HG03521 (cell line): ENCODE data around the gene ZNF740.
A peak's percentile ranks its signal among the peaks of the same experiment; 100 is the strongest.
"Not testable (repeated sequence)": the region's sequence is repeated elsewhere in the genome, so short reads cannot be mapped to it uniquely, and the experiment has no call there.

Experiments
- ATAC-seq: cut with Tn5 transposase; IDR thresholded peaks from one replicate; pipeline ENCODE4 v1.9.1; 2021; ENCODE audit warnings: mild to moderate bottlenecking, moderate library complexity; ENCODE audit not compliant: unreplicated experiment

ZNF740 gene, protein sequence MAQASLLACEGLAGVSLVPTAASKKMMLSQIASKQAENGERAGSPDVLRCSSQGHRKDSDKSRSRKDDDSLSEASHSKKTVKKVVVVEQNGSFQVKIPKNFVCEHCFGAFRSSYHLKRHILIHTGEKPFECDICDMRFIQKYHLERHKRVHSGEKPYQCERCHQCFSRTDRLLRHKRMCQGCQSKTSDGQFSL

DNA sequence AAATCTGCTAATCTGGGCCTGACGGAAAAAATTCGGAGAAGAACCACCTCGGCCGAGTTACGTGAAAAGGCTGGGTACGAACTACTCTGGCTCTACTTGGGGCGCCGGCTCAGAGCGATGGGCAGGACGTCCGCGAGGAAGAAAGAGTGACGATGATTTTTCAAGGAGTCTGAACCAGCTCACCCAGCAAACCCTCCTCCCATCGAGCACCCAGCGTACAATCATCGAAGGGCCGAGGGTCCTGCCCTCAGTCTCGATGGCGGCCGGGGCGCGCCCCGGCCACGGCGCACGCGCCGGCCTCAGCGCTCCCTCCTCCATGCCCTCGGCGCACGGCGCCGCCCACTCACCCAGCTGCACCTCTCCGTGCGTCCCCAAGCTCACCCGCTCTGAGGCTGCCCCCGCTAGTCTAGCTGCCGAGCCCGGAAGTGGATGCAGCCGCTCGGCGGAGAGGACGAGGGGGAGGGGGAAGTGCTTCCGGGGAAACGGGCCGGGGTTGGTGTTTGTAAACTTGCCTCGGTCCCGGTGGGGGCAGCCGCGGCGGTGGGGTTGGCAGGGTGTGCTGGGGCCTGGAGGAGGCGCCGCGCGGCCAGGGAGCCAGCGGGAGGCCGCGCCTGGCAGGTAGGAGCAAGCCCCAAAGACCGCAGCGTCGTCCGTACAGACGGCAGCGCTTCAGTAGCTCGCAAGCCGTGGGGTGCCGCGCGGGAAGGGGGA is at the start of gene ZNF740, which contains the start of gene CSAD:
ZNF740 (plus strand) TSS at position 503 of the 711 bp plus-strand sequence. CDS start 1,262 bp downstream, outside the sequence.
CSAD (minus strand) TSS at position 706 of the 711 bp plus-strand sequence. CDS start 7,455 bp downstream, outside the sequence.
- peak; percentile 93 for ATAC-seq

DNA sequence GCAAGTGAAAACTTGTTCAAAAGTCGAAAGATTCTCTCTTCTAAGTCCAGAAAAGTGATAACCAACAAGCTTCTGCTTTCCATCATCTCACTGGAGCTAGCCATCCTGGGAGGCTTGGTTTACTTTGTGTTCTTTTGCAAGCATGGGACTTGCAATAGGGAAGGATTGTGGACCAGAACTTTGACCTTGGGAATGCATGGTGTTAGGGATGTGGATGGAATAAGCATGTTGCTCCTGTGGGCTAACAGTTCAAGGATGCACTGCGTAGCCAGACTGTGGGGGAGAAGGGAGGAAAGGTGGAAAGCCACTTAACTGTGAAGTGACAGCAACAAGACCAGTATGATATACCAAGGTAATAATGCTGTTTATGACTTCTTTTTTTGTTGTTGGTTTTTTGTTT is 48.7 kb upstream of the ZNF740 start:
- ATAC-seq, result no peak

DNA sequence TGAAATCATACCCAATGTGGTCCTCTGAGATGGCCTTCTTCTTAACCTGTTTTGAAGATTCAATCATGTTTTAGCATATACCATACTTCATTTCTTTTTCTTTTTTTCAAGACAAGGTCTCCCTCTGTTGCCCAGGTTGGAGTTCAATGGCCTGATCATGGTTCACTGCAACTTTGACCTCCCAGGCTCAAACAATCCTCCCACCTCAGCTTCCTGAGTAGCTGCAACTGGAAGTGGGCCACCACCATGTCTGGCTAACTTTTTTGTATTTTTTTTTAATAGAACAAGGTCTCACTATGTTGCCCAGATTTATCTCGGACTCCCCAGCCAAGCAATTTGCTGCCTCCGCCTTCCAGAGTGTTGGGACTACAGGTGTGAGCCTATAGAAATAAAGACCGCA is 46.8 kb upstream of the ZNF740 start:
- no peak for ATAC-seq

DNA sequence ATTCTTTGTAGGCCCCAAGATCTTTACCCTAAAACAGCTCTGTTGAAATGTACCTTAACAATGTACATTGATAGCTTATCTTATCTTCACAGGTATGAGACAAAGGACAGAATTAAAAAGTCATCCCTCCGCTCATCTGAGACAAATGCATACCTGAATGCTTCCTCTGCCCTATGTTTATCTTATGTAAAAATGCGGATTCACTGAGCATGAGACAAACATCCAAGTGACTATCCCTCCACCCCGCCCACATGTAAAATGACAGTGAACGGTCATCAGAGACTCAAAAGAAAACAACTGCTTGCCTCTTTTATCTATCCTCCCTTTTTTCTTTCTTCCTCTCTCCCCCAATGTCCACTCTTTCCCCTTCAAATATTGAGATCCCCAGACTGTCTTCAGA is 37.2 kb upstream of the ZNF740 start:
- no peak for ATAC-seq

DNA sequence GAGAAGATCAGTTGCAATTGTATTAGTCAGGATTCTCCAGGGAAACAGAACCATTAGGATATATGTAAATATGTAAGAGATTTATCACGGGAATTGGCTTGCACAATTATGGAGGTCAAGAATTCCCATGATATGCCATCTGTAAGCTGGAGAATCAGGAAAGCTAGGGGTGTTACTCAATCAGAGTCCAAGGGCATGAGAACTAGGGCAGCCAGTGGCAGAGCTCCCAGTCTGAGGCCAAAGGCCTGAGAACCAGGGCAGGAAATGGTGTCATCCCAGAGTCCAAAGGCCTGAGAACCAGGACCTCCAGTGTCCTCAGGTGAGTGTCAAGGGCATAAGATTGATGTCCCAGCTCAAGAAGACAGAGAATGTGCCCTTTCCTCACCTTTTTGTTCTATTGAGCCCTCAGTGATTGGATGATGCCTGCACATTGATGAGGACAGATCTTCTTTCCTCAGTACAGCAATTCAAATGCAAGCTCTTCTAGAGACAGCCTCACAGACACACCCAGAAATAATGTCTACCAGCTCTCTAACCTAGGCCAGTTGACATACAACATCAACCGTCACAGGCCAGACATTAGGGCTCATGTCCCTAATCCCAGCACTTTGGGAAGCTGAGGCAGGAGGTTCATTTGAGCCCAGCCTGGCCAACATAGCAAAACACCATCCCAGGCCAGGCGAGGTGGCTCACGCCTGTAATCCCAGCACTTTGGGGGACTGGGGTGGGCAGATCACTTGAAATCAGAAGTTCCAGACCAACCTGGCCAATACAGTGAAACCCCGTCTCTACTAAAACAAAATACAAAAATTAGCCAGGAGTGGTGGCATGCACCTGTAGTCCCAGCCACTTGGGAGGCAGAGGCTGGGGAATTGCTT is 34.9 kb upstream of the ZNF740 start:
- ATAC-seq, result no peak

DNA sequence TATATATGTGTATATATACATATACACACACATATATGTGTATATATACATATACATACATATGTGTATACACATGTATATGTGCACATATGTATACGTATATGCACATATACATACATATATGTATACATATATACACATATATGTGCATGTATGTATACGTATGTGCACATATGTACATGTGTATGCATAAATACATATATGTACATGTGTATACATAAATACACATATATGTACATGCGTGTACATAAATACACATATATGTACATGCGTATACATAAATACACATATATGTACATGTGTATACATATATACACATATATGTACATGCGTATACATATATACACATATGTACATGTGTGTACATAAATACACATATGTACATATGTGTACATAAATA is 33.3 kb upstream of the ZNF740 start:
- no peak for ATAC-seq

DNA sequence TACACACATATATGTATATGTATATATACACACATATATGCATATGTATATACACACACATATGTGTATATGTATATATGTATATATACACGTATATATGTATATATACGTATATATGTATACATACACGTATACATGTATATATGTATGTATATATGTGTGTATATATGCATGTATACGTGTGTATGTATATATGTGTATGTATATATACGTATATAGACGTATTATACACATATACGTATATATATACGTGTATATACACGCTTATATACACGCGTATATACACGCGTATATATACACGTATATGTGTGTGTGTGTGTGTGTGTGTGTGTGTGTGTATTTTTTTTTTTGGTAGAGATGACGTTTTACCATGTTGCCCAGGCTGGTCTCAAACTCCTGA is 32.9 kb upstream of the ZNF740 start:
- ATAC-seq, result no peak

DNA sequence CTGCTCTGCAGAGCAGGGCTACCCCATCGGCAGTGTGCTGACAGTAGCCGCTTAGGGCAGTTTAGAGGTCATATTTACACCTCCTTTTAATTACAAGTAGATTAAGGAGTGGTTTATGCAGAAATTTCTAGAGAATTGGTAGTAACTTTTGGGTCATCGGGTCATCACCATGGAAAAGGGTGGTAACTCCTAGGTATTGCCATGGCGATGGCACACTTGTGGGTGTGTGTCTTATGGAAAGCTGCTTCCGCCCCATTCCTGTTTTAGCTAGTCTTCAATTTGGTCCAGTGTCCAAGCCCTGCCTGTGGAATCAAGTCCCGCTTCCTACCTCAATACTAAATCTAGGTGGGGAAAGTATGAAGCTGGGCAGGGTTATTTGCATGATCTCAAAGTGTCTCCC is 29.5 kb upstream of the ZNF740 start:
- ATAC-seq, result no peak

DNA sequence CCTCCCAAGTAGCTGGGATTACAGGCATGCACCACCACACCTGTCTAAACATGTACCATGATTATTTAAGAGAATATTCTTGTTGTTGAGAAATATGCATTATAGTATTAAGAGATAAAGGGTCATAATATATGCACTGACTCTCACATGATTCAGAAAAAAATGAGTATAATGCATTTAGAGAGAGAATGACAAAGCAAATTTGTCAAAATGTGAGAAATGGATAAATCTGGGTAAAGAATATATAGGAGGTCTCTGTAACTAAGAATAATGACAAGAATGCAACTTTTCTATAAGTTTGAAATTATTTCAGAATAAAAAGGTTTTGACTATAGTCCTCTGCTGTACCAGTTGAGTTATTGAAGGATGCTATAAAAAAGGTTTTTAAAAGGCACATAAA is 28.1 kb upstream of the ZNF740 start:
- ATAC-seq, result no peak

DNA sequence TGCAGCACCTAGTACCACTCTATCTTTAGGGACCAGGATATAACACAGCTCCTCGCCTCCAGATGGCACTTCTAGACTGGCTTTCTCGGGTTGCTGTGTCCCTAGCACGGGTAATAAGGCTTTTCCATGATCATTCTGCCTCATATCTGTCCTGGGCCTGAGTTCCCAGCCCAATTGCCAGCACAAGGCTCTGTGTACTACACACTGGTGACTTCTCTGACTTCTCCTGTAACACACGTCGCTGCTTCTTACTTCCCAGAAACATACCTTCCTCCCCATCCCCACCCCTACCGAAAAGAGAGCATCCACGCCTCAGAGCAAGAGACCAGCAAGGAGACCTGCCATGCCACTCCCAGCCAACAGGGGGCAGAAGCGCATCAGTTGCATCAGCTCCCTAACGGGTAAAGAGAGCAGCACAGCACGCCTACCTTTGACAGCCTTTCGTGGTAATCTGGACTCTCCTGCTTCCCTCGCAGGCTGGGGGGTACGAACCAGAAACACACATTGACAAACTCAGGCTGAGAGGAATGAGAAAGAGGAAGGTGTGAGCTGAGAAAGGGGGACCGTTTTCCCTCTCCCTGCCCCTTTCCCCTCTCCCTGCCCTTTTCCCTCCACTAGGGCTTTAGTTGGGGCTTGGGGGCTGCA is 21.2 kb upstream of the ZNF740 start:
- peak; percentile 78 for ATAC-seq

DNA sequence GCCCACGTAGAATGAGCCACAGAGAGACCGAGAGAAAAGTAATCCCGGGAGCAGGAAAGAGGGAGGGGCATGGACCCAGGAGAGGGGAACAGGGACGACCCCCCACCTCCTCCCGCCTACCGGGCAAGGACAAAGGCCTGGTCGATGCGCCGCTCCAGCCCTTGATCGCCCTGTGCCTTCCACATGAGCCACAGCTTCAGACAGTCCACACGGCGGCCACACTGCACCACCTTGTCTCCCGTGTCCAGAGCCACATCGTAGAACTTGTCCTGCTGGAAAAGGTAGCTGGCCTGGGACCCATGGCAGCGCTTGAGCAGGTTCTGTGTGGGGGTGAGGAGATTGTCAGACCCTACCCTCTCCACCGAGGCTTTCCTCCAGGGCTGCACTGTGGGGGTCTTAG is 20.5 kb upstream of the ZNF740 start:
- ATAC-seq, result no peak

DNA sequence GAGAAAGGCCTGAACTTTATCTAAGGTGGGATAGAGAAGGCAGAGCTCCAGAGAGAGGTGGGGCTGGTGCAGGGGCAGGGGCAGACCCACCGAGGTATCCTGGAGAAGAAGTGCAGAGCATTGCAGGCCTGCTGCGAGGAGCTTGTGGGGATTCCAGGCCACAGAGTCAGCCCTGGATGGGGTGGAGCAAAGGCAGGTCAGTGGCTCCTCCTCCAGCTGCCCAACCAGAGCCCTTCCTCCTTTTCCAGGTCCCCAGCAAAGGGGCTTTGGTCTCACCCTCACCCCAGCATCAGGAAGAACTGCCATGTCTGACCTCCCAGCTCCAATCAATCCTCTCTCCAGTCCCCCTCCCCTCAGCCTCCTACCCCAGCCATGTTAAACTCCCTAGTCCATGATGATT is 19.8 kb upstream of the ZNF740 start:
- ATAC-seq, result no peak

DNA sequence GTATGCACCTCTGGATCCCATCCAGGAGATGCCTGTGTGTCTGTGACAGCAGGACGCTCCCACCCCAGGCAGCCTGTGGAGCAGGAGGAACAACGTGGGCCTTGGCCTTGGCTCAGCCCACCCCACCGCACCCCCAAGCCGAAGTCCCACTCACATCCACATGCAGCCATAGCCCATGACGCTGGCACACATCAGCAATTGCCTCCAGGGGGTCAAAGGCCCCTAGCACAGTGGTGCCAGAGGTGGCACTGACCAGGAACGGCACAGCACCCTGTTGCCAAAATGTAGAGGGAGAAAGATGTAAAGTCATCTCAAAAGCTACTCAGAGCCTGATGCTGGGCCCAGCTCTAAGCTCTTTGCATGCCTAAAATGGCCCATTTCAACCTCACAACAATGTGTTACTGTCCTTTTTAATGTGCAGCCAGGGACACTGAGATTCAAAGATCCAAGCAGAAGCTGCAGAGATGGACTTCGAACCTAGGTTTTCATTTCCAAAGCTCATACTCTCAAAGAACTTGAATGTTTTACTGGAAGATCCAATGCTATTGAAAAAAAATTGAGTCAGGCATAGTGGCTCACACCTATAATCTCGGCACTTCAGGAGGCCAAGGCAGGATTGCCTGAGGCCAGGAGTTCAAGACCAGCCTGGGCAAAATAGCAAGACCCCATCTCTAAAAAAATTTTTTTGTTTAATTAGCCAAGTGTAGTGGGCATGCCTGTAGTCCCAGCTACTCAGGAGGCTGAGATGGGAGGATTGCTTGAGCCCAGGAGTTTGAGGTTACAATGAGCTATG is 19.2 kb upstream of the ZNF740 start:
- no peak for ATAC-seq

DNA sequence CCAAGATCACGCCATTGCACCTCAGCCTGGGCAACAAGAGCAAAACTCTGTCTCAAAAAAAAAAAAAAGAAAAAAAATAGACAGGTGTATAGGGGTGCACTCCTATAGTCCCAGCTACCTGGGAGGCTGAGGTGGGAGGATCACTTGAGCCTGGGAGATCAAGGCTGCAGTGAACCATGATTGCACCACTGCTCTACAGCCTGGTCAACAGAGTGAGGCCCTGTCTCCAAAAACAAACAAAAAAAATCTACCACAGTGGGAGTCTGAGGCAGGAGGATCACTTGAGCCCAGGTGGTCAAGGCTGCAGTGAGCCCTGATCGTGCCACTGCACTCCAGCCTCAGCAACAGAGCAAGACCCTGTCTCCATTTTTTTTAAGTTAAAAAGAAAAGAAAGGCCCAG is 17.5 kb upstream of the ZNF740 start:
- ATAC-seq, result not testable (repeated sequence)

DNA sequence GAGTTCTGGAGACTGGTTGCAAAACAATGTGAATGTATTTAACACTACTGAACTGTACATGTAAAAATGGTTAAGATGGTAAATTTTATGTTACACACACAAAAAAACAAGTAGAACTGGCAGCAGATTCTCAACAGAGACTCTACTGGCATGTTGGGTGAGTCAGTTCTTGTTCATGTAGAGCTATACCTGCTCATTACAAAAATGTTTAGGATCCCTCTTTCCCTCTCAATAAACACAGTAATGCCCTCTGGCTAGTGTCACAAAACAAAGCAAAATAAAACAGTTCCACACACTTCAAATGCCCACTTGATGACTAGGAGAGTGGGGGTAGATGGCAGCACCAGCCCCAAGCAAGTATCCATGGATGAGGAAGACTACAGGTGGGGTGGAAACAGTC is 13.7 kb upstream of the ZNF740 start:
- no peak for ATAC-seq

DNA sequence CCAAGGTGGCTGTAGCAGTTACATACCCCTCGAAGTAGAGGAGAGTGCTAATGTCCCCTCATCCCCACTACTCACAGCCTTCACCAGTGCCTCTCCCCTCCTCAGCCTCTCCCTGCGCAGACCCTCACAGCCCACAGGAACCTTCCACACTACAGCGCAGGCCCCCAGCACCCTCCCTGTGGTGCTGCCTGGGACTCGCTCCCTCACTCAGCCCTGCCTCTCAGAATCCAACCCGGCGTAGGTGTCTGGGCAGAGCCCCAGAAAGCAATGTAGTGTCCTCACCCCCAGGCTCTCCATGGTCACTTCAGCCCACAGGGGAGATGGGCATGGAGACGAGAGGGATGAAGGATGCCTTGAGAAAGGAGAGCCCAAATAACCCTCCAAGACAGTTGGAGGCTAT is 10.9 kb upstream of the ZNF740 start:
- ATAC-seq, result no peak

DNA sequence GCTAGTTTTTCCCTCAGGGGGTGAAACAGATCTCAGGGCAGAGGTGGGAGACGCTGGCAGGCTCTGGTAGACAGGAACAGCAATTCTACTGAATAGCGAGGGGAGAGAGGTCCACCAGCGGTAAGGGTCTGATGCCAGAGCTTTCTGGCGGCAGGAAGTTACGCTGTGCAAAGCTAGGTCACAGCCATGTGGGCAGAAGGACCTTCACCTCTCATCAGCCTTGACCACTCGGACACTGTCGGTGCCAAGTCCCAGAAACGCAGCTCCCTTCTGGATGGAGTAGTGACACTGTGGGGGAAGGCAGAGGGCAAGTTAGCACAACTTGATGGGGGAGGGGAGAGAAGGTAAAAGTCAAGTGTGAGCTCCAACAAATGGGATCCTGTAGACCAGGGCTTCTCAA is 10.3 kb upstream of the ZNF740 start:
- no peak for ATAC-seq

DNA sequence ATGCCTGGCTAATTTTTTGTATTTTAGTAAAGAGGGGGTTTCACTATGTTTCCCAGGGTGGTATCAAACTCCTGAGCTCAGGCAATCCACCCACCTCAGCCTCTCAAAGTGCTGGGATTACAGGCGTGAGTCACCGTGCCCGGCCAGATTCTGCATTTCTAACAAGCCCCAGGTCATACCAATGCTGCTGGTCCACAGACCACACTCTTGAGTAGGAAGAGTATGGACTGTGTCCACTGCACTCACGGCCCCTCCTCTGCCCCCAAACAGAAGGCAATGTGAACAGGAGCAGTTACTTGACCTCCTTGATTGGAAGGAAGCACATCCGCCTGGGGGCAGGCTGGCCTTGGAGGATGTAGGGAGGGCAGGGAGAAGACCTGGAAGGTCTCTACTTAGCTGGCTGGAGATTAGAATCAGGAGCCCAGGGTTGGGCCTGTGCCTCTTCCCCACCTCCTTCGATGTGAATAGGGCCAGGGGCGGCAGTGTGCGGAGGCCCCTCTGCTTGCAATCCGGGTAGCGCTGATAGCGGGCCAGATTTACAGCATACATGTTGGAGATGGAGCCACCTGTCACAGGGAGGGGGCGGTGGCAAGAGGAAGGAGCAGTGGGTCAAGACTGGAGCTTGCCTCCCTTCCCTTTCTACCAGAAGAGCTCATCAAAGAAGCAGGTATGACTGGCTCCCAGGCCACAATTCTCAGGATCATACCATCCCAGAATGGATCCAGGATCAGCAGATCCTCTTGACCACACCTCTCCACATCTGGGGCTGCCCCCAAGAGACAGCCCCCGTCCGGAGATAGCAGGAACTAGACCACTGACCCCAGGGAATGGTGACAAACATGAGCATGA is 9.4 kb upstream of the ZNF740 start:
- no peak for ATAC-seq

DNA sequence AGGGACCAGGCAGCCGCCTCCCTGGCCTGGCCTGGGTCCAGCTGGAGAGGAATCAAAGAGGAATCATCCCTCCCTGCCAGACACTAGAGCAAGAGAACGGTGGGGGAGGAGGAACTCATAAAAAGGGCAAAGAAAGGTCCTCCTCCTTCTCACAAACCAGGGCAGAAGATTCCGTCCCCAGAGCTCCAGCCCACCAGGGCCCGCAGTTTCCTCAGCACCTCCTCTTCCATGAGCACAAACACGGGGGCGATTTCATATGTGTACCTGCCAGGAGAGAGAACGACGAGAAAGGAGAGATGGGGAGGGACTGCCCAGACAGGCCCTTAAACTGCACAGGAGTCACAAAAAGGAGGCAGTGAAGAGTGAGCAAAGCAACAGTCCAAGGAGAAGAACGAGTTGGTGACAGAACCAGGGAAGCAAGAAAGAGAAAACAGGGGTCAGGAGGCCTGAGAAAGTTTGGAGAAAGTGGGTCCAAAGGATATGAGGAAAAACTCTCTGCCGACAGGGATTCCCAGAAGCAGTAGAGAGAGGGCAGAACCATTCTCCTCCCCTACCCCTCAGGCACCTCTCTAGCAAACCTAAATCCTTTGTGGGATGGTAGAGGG is 8.7 kb upstream of the ZNF740 start:
- no peak for ATAC-seq
